ENCODE results near the gene NIPSNAP3A.

Gene NIPSNAP3A

GRCh38 chr9:104774831-104775573, 27.5 kb downstream of the NIPSNAP3A start:
- DNase-seq (ENCODE audit: low read depth in 2 of 2): no peak

DNA sequence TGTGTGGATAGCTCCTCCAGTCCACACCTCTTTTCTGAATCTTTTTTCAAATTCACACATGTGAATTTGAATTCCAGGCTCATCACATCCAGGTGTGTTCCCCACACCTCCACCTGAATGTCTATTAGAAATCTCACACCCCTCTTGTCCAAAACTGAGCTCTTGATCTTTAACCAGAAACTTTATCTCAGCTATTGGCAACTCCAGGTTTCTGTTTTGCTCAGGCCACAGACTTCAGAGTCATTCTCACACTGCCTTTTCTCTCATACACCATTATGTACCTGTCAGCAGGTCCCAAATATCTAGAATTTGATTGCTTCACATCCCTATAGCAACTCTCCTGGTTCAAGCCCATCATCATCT, 28.1 kb downstream of the NIPSNAP3A start:
- DNase-seq (ENCODE audit: low read depth in 2 of 2): no peak

DNA sequence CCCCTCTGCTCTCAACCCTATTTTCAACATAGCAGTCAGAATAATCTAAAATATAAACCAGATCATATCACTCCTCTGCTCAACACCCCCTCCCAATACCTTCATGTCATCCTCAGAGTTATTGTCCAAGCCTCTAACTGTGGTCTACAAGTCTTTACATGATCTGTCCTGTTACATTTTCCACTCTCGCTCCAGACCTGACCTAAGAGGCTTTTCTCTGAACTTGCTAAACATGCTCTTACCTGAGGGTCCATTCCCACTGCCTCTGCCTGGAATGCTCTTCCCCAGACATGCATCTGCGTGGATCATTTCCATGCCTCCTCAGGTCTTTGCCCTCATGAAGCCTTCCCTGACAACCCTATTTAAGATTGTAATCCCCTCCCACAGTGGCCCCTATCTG, 28.5 kb downstream of the NIPSNAP3A start:
- no peak for DNase-seq (ENCODE audit: low read depth in 2 of 2)

DNA sequence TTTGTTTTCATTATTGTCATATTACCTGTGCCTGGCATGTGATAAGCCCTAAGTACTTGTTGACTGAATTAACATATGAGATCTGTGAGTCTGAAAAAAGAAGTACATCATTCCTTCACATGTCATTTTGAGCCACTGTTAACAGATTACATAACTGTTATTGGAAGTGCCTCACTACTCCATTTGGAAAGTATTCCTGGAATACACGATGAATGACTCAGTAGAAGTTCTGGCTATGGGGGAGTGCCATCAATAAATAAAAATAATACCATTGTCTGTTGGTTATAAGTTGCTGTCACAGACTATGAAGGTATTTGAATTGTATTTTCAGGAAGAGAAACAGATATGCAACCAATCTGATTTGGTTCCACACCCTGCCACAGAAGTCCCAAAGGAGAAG, 29.3 kb downstream of the NIPSNAP3A start:
- DNase-seq (ENCODE audit: low read depth in 2 of 2): no peak

GRCh38 chr9:104778802-104779201, 31.3 kb downstream of the NIPSNAP3A start:
- DNase-seq (ENCODE audit: low read depth in 2 of 2): no peak

DNA sequence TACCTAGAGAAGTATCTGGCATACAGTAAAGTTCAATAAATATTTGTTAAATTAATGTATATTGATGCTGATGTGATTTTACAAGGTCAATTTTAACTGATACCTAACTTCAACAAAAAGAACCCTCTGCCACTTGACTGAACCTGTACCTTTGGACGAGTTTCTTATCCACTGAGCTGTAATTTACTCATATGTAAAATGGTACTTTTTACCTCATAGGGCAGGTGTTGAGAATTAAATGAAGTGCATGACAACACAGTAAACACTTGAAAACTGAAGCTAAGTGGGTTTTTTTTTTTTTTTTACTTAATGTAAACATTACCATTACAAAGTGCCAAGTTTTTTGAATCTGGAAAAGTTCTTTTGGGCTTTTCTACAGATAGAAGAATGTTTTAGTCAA, 31.9 kb downstream of the NIPSNAP3A start:
- DNase-seq (ENCODE audit: low read depth in 2 of 2): no peak

GRCh38 chr9:104779946-104780535, 32.6 kb downstream of the NIPSNAP3A start:
- no peak for DNase-seq (ENCODE audit: low read depth in 2 of 2)

DNA sequence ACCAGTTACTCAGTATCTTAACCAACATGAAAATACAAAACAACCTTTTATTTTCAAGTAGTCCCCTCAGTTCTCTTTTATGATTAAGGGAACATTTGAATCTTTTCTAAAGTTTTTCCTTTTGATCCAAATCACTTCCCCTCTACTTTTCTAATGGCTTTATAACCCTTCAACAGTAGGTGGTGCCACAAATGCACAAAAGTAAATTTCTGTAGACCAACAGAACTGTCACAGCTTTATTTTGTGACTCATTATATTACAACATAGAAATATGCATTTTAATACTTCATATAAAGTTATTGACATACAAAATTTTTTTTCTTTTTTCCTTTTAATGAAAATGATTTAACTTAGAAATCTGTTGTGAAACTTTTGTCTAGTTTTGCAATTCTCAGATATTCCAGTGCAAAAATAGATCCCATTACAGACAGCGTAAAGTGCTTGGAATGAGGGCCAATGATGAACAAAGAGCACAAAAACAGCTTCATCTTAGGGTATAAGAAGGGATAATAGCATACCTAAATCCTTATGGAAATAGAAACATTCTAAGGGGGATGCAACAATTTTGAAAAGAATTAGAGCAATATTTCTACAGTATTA, 33.4 kb downstream of the NIPSNAP3A start:
- DNase-seq (ENCODE audit: low read depth in 2 of 2): no peak

DNA sequence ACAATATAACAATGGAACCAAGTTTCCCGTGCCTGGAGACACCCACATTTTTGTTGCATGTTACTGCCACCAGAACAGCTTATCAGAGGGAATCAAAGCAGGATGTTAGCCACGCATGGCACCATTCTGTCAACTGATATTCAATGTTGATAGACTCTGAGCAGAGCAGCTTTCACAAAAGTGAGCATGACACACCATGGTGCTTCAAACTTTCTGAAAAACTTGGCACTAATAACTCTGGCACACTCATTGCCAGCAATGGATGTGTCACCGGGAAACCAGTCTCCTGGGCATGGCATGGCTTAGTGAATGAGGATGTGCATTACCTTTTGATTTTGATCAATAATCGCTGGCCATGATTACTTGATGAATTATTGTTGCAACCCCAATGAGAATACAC, 36.1 kb downstream of the NIPSNAP3A start:
- no peak for DNase-seq (ENCODE audit: low read depth in 2 of 2)

GRCh38 chr9:104784098-104784497, 36.6 kb downstream of the NIPSNAP3A start:
- DNase-seq (ENCODE audit: low read depth in 2 of 2): no peak

- no peak for DNase-seq (ENCODE audit: low read depth in 2 of 2)
Measured at GRCh38 chr9:104786293-104786692, 38.8 kb downstream of the NIPSNAP3A start.

DNA sequence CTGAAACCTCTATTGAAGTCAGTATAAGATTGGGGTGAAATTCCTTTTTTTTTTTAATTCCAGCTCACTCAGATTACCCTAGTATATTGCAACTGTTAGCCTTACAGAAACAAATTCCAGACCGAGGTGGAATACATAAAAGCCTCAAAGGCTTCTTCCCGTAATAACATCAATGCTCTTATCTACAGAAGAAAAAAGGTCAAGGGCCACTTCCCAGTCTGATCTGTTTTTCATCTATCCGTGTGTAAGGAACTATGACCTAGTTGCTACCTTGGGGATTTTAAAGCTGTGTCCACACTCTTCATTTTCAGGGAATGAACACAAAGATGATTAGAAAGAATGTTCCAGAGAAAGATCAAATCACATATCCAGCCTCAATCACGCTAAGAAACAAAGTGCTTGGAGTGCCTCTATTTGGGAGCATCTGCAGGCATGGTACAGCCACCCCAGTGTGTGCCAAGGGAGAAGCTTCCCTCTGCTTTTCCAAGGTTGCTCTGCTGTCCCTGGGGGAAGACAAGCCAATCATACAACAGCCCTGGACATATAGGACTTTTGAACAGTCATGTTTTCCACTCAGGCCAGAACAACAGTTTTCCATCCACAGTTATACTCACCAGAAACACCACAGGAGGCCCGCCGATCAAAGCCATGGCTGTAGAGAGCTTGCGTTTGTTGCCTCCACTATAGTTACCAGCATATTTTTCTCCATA, 40.0 kb downstream of the NIPSNAP3A start:
- DNase-seq (ENCODE audit: low read depth in 2 of 2): no peak

DNA sequence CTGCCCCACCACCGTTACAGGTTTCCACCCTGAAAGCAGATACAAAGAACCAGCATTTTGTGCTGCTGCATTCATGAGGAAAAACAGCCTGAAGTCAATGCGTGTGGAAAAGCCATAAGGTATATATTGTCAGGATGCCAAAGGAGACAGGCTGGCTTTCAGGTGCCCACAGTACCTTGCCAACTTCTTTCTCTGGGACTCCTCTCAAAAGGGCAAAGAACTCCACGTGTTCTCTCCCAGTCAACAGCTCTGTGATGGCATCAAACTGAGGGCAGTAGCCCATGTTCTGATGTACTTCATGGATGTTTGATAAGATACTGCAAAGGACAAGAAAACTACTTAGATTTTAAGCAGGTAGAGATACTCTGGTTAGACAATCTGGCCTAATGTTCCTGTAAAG, 40.8 kb downstream of the NIPSNAP3A start:
- no peak for DNase-seq (ENCODE audit: low read depth in 2 of 2)

GRCh38 chr9:104794070-104794469, 46.6 kb downstream of the NIPSNAP3A start:
- no peak for DNase-seq (ENCODE audit: low read depth in 2 of 2)

- DNase-seq (ENCODE audit: low read depth in 2 of 2): no peak
Measured at GRCh38 chr9:104795082-104795481, 47.6 kb downstream of the NIPSNAP3A start.

GRCh38 chr9:104795857-104796256, 48.4 kb downstream of the NIPSNAP3A start:
- no peak for DNase-seq (ENCODE audit: low read depth in 2 of 2)

DNA sequence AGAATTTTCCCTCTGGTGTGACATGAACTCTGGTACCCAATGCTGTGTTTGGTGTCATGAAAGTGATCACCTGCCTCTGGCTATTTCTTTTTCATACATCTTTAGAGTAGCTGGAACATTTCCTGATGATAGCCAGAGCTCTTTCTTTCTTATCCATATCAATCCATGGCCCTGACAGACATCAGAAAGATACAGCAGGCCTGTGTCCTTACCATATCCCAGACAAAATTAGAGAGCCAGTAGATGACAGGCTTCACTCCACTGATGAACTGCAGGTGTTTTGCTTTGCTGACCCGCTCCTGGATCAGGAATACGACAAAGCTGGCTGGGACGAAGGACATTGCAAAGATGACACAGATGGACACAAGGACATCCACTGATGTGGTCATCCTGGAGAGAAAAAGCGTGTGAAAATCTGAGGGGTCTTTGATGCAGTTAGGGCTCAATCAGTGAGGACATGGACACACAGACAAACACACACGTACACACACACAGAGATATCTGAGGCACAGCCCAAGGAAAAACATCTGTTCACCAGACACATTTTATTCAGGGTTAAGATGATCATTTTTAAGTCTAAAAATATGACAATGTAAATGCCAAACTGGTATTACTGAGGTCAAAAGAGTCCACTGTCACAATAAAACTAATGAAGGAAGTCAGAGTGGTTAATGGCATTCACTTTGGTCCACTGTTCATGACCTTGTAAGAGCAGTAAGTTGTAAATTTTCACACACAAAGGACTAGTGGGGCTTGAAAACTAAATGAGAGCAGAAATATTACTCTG, 50.9 kb downstream of the NIPSNAP3A start:
- DNase-seq (ENCODE audit: low read depth in 2 of 2): no peak

DNA sequence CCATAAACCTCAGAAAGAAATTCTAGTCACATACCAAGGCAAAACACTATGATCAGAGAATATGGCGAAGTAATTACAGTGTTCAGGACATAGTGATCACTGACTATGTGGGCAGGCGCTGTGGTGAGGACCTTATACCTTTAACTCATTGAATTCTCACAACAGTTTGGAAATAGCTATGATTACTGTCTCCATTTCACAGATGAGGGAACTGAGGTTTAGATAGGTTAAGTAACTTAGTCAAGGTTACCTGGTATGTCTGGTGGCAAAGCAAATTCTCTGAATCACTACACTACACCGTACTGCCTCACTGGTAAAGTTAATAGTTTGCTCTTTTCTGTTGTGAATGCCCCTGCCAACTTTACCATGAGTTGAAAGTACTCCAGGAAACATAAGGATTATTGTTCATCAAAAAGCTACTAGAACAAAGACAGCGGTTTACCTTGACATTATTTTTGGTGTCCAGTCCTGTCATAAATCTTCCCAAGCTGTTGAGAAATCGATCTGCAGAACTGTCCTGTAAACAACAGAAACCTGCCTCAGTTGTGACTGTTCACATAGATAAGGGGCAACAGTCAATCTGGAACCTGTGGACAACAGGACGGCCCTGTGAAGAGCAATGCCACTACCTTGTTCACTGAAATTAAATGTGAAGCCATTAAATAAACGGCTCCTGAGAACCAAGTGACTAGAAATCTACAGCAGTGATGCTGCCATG, 52.7 kb downstream of the NIPSNAP3A start:
- DNase-seq (ENCODE audit: low read depth in 2 of 2): no peak

- no peak for DNase-seq (ENCODE audit: low read depth in 2 of 2)
Measured at GRCh38 chr9:104802110-104802509, 54.6 kb downstream of the NIPSNAP3A start.

- no peak for DNase-seq (ENCODE audit: low read depth in 2 of 2)
Measured at GRCh38 chr9:104802906-104803305, 55.4 kb downstream of the NIPSNAP3A start.

GRCh38 chr9:104805441-104805840, 58.0 kb downstream of the NIPSNAP3A start:
- no peak for DNase-seq (ENCODE audit: low read depth in 2 of 2)
